ENCODE measurements around the gene PROZ.

GRCh38 chr13:113216254-113217048 lies 58.0 kb downstream of the PROZ start:
- TF ChIP-seq CTCF (conservative IDR thresholded peaks at IDR 0.05; ENCODE audit: low read depth, low read length): no peak
- no peak for TF ChIP-seq EZH2 (IDR thresholded peaks at IDR 0.05; ENCODE audit: low read length, unreplicated experiment)

Measured in PC-3 (cell line).